ENCODE results near the gene TRPV4. TPM values are rescaled to one million over a fixed set of nuclear protein-coding genes. Genes with fewer than 3 reads are reported as not detected.

TRPV4 gene
- total and polyA plus RNA-seq, 2 donors (not counting 3 experiments of a cell fraction or from before 2014, with no cell fraction given): 8.8 to 22.3 TPM

- DNase-seq (ENCODE audit: low read depth, low spot score) (no peak), FAIRE-seq (no peak)
- Histone ChIP-seq H3K4me1 (ENCODE audit: control insufficient read depth, extremely low read depth, insufficient read depth, low read length) (peaks cover 8% of the 10 kb centered on the region), H3K27ac (ENCODE audit: insufficient read depth, low read depth, low read length) (no peak overlapping the region), H3K9ac (replicated peaks; ENCODE audit: extremely low read depth, insufficient read depth, low read length) (no peak overlapping the region), H3K79me2 (ENCODE audit: control insufficient read depth, insufficient read depth, low read length) (no peaks in the 10 kb centered on the region), H2AFZ (ENCODE audit: low read depth, low read length) (no peak overlapping the region), H3K36me3 (ENCODE audit: control insufficient read depth in 2 of 2, extremely low read depth in 1 of 2, insufficient read depth in 2 of 2, low read length in 2 of 2) (no peaks in the 10 kb centered on the region), H3K27me3 (ENCODE audit: control insufficient read depth in 2 of 2, insufficient read depth in 2 of 2, low read length in 2 of 2) (no peaks in the 10 kb centered on the region), H3K9me1 (replicated peaks; ENCODE audit: control insufficient read depth, extremely low read depth, insufficient read depth, low read length) (no peaks in the 10 kb centered on the region), H3K9me3 (replicated peaks; ENCODE audit: control insufficient read depth, insufficient read depth, low read length) (no peaks in the 10 kb centered on the region), H3K4me3 (replicated peaks in 1 of 3; ENCODE audit: insufficient read depth in 1 of 3, low read depth in 1 of 3, low read length in 3 of 3) (no peak overlapping the region), H3K4me2 (ENCODE audit: insufficient read depth, low read length) (no peak overlapping the region), H4K20me1 (replicated peaks; ENCODE audit: control insufficient read depth, extremely low read depth, insufficient read depth, low read length) (no peaks in the 10 kb centered on the region)
- ChIA-PET POLR2A (no interaction called here), CTCF (interaction anchor here (0.9 to 1.4 kb wide), 3 partner anchors 9 to 24 kb away, joined by 3 read pairs; no protein-coding TSS in a partner anchor)
- dilution Hi-C loops (cut with MboI; ENCODE audit: extremely low pct_ligation_motif_present, low sequenced_read_pairs) (no loop called here), intact Hi-C loops (cut with micrococcal nuclease) (no loop called here)
- BruUV-seq (replicated peaks): no TSS peak
- no peak for TF ChIP-seq MAX (IDR thresholded peaks at IDR 0.05; ENCODE audit: insufficient read depth, insufficient read length)
- TF ChIP-seq FOS (IDR thresholded peaks at IDR 0.05; ENCODE audit: borderline replicate concordance, insufficient read depth, low read length): no peak
- TF ChIP-seq EZH2 (IDR thresholded peaks at IDR 0.05; ENCODE audit: borderline replicate concordance, low read depth, low read length, severe bottlenecking): no peak
Observed at GRCh38 chr12:109743076-109743910, 89.9 kb downstream of the TRPV4 start.

- no peak overlapping the region for H3K4me3 ChIP-seq (replicated peaks in 1 of 3; ENCODE audit: insufficient read depth in 1 of 3, low read depth in 1 of 3, low read length in 3 of 3)
- no peaks in the 10 kb centered on the region for H4K20me1 ChIP-seq (replicated peaks; ENCODE audit: control insufficient read depth, extremely low read depth, insufficient read depth, low read length)
- H3K9me3 ChIP-seq (replicated peaks; ENCODE audit: control insufficient read depth, insufficient read depth, low read length): no peaks in the 10 kb centered on the region
- BruUV-seq (replicated peaks): no TSS peak
- H3K4me2 ChIP-seq (ENCODE audit: insufficient read depth, low read length): no peak overlapping the region
- no peaks in the 10 kb centered on the region for H3K27me3 ChIP-seq (ENCODE audit: control insufficient read depth in 2 of 2, insufficient read depth in 2 of 2, low read length in 2 of 2)
- no peak overlapping the region for H3K27ac ChIP-seq (ENCODE audit: insufficient read depth, low read depth, low read length)
- ChIA-PET POLR2A (no interaction called here), CTCF (interaction anchor here (0.9 kb wide), 1 partner anchor 23 kb away, joined by 3 read pairs; no protein-coding TSS in a partner anchor)
- FAIRE-seq (no peak), DNase-seq (ENCODE audit: low read depth, low spot score) (no peak)
- H3K9me1 ChIP-seq (replicated peaks; ENCODE audit: control insufficient read depth, extremely low read depth, insufficient read depth, low read length): no peaks in the 10 kb centered on the region
- no peaks in the 10 kb centered on the region for H3K36me3 ChIP-seq (ENCODE audit: control insufficient read depth in 2 of 2, extremely low read depth in 1 of 2, insufficient read depth in 2 of 2, low read length in 2 of 2)
- dilution Hi-C loops (cut with MboI; ENCODE audit: extremely low pct_ligation_motif_present, low sequenced_read_pairs): no loop called here
- TF ChIP-seq MYC (IDR thresholded peaks at IDR 0.05; ENCODE audit: low read depth, low read length) (no peak), FOS (IDR thresholded peaks at IDR 0.05; ENCODE audit: borderline replicate concordance, insufficient read depth, low read length) (no peak), POLR2AphosphoS5 (IDR thresholded peaks at IDR 0.05; ENCODE audit: insufficient read depth, low read depth, low read length) (no peak), EZH2 (IDR thresholded peaks at IDR 0.05; ENCODE audit: borderline replicate concordance, low read depth, low read length, severe bottlenecking) (no peak), GATA2 (IDR thresholded peaks at IDR 0.05; ENCODE audit: insufficient read depth, insufficient read length, low read depth, low read length) (no peak), MAX (IDR thresholded peaks at IDR 0.05; ENCODE audit: insufficient read depth, insufficient read length) (no peak), CTCF (IDR thresholded peaks at IDR 0.05; ENCODE audit: extremely low read depth in 1 of 2, insufficient read depth in 1 of 2, low read depth in 1 of 2, low read length in 2 of 2) (no peak), POLR2A (IDR thresholded peaks at IDR 0.05; ENCODE audit: low read depth, low read length) (no peak), JUN (IDR thresholded peaks at IDR 0.05; ENCODE audit: borderline replicate concordance, insufficient read depth, insufficient read length, low read depth) (no peak)
- H3K4me1 ChIP-seq (ENCODE audit: control insufficient read depth, extremely low read depth, insufficient read depth, low read length): peaks cover 8% of the 10 kb centered on the region
- intact Hi-C loops (cut with micrococcal nuclease): no loop called here
- no peak overlapping the region for H2AFZ ChIP-seq (ENCODE audit: low read depth, low read length)
- no peak overlapping the region for H3K9ac ChIP-seq (replicated peaks; ENCODE audit: extremely low read depth, insufficient read depth, low read length)
- H3K79me2 ChIP-seq (ENCODE audit: control insufficient read depth, insufficient read depth, low read length): no peaks in the 10 kb centered on the region
Observed at GRCh38 chr12:109741970-109742703, 91.1 kb downstream of the TRPV4 start.

Measured in endothelial cell of umbilical vein (primary cell).